Immature natural killer cell (primary cell): Measurements from ENCODE around the gene PCDHA5. TPM values are rescaled to one million over a fixed set of nuclear protein-coding genes. Genes with fewer than 3 reads are reported as not detected.
"Not testable (repeated sequence)": the region's sequence is repeated elsewhere in the genome, so short reads cannot be mapped to it uniquely, and the experiment has no call there.

ENCODE experiments used
- DNase-seq, 3 donors: peaks; one replicate each; pipeline ENCODE4 v3.0.0; 2022; ENCODE audit warnings: mixed read lengths in 1 of 3
- H3K27ac Mint-ChIP-seq, 6 donors: one replicate each; pipeline ENCODE4 v1.8.0; 2020; ENCODE audit warnings: mixed read lengths in 6 of 6, mild to moderate bottlenecking in 5 of 6, inconsistent platforms in 4 of 6, moderate library complexity in 3 of 6
- H3K27me3 Mint-ChIP-seq, 3 donors: one replicate each; pipeline ENCODE4 v1.8.0; 2020 to 2021; ENCODE audit warnings: low read depth in 3 of 3, mild to moderate bottlenecking in 3 of 3, mixed read lengths in 3 of 3, moderate library complexity in 3 of 3, inconsistent platforms in 1 of 3
- H3K36me3 Mint-ChIP-seq, 3 donors: one replicate each; pipeline ENCODE4 v1.8.0; 2020; ENCODE audit warnings: mixed read lengths in 3 of 3, inconsistent platforms in 2 of 3, mild to moderate bottlenecking in 2 of 3
- H3K4me1 Mint-ChIP-seq, 2 donors: one replicate each; pipeline ENCODE4 v1.8.0; 2020; ENCODE audit warnings: inconsistent platforms in 2 of 2, mild to moderate bottlenecking in 2 of 2, mixed read lengths in 2 of 2, moderate library complexity in 1 of 2
- H3K4me3 Mint-ChIP-seq, 5 donors: one replicate each; pipeline ENCODE4 v1.8.0; 2020; ENCODE audit warnings: mild to moderate bottlenecking in 5 of 5, mixed read lengths in 5 of 5, inconsistent platforms in 3 of 5, moderate library complexity in 3 of 5
- H3K9me3 Mint-ChIP-seq, 6 donors: one replicate each; pipeline ENCODE4 v1.8.0; 2020; ENCODE audit warnings: mild to moderate bottlenecking in 6 of 6, mixed read lengths in 6 of 6, inconsistent platforms in 4 of 6, moderate library complexity in 3 of 6
- polyA plus RNA-seq, 3 donors: library from polyadenylated mRNA; unstranded; fragments of 300-500 nt; fragmentation: Illumina TruSeq; gene quantifications; one replicate each; pipeline ENCODE4 v1.2.3, GENCODE V29; 2021

PCDHA5 gene
- polyA plus RNA-seq, 3 donors from 2014 or later = not detected

- peaks cover 9 to 50% (median 30%) of the 10 kb centered on the region in 6 donors for H3K9me3 Mint-ChIP-seq
Measured at GRCh38 chr5:140802381-140802780, 19.0 kb upstream of the PCDHA5 start.

GRCh38 chr5:140802781-140803271 lies 18.6 kb upstream of the PCDHA5 start:
- H3K36me3 Mint-ChIP-seq = peaks cover 4 to 5% (median 5%) of the 10 kb centered on the region in 3 donors
- H3K27ac Mint-ChIP-seq = no peak overlapping the region
- no peak for DNase-seq
- peaks cover 6 to 31% (median 20%) of the 10 kb centered on the region in 3 donors for H3K27me3 Mint-ChIP-seq
- H3K4me3 Mint-ChIP-seq = no peak overlapping the region
- peaks cover 10 to 52% (median 32%) of the 10 kb centered on the region in 6 donors for H3K9me3 Mint-ChIP-seq
- no peaks in the 10 kb centered on the region for H3K4me1 Mint-ChIP-seq

More at GRCh38 chr5:140802381-140802780, 19.0 kb upstream of the PCDHA5 start:
- not testable (repeated sequence) for H3K36me3 Mint-ChIP-seq, H3K4me3 Mint-ChIP-seq, H3K4me1 Mint-ChIP-seq, DNase-seq, H3K27ac Mint-ChIP-seq
- H3K27me3 Mint-ChIP-seq = peaks cover 6 to 31% (median 20%) of the 10 kb centered on the region in 3 donors

GRCh38 chr5:140806834-140807775 lies 14.3 kb upstream of the PCDHA5 start, which contains the start of gene PCDHA4:
Gene PCDHA4 (plus strand): TSS chr5:140807068.
- Mint-ChIP-seq H3K27ac (no peak within 1 kb of the TSS), H3K4me3 (peak within 1 kb of the TSS in 1 of 5 donors; percentile 27), H3K36me3 (peaks cover 4 to 5% (median 5%) of the 10 kb centered on the region in 3 donors), H3K4me1 (no peaks in the 10 kb centered on the region), H3K27me3 (peaks cover 6 to 18% (median 18%) of the 10 kb centered on the region in 3 donors), H3K9me3 (peaks cover 12 to 40% (median 24%) of the 10 kb centered on the region in 6 donors)
- DNase-seq = no peak

GRCh38 chr5:140808241-140808888 lies 13.0 kb upstream of the PCDHA5 start:
- not testable (repeated sequence) for H3K36me3 Mint-ChIP-seq, H3K27ac Mint-ChIP-seq, H3K4me3 Mint-ChIP-seq, H3K4me1 Mint-ChIP-seq, DNase-seq
- H3K9me3 Mint-ChIP-seq = peaks cover 16 to 49% (median 25%) of the 10 kb centered on the region in 6 donors
- H3K27me3 Mint-ChIP-seq = peaks cover 4 to 20% (median 18%) of the 10 kb centered on the region in 3 donors

- no peak for DNase-seq
- Mint-ChIP-seq H3K27me3 (peaks cover 2 to 21% (median 13%) of the 10 kb centered on the region in 3 donors), H3K4me1 (no peaks in the 10 kb centered on the region), H3K36me3 (peaks cover 0 to 5% (median 4%) of the 10 kb centered on the region in 3 donors), H3K27ac (no peak overlapping the region), H3K9me3 (peaks cover 12 to 45% (median 21%) of the 10 kb centered on the region in 6 donors), H3K4me3 (no peak overlapping the region)
Measured at GRCh38 chr5:140808889-140809291, 12.5 kb upstream of the PCDHA5 start.

- Mint-ChIP-seq H3K9me3 (peaks cover 4 to 32% (median 12%) of the 10 kb centered on the region in 6 donors), H3K36me3 (no peaks in the 10 kb centered on the region), H3K4me3 (no peak overlapping the region), H3K27ac (no peak overlapping the region), H3K4me1 (no peaks in the 10 kb centered on the region), H3K27me3 (peaks cover 2 to 13% (median 13%) of the 10 kb centered on the region in 3 donors)
- no peak for DNase-seq
Measured at GRCh38 chr5:140822281-140822629, 842 bp downstream of the PCDHA5 start.

- not testable (repeated sequence) for H3K4me3 Mint-ChIP-seq, H3K36me3 Mint-ChIP-seq, H3K27ac Mint-ChIP-seq, H3K4me1 Mint-ChIP-seq, DNase-seq
- Mint-ChIP-seq H3K27me3 (peaks cover 7 to 15% (median 14%) of the 10 kb centered on the region in 3 donors), H3K9me3 (peaks cover 3 to 39% (median 18%) of the 10 kb centered on the region in 6 donors)
Measured at GRCh38 chr5:140822969-140823368, 1.6 kb downstream of the PCDHA5 start.

- Mint-ChIP-seq H3K9me3 (peaks cover 2 to 44% (median 20%) of the 10 kb centered on the region in 6 donors), H3K27me3 (peaks cover 9 to 14% (median 13%) of the 10 kb centered on the region in 3 donors), H3K27ac (no peak overlapping the region), H3K4me1 (no peaks in the 10 kb centered on the region), H3K36me3 (peaks cover 0 to 6% (median 0%) of the 10 kb centered on the region in 3 donors), H3K4me3 (no peak overlapping the region)
- no peak for DNase-seq
Measured at GRCh38 chr5:140823475-140823874, 2.1 kb downstream of the PCDHA5 start.

GRCh38 chr5:140827704-140828361 lies 6.4 kb downstream of the PCDHA5 start, which contains the start of gene PCDHA6:
Gene PCDHA6 (plus strand): TSS chr5:140827960. CDS start chr5:140828092, 132 bp downstream.
- no peak within 1 kb of the TSS for H3K27ac Mint-ChIP-seq
- H3K4me1 Mint-ChIP-seq = no peaks in the 10 kb centered on the region
- no peak for DNase-seq
- H3K36me3 Mint-ChIP-seq = peaks cover 0 to 13% (median 0%) of the 10 kb centered on the region in 3 donors
- H3K4me3 Mint-ChIP-seq = no peak within 1 kb of the TSS
- H3K9me3 Mint-ChIP-seq = peaks cover 7 to 60% (median 33%) of the 10 kb centered on the region in 6 donors
- peaks cover 12 to 25% (median 19%) of the 10 kb centered on the region in 3 donors for H3K27me3 Mint-ChIP-seq

GRCh38 chr5:140828362-140828737 lies 6.9 kb downstream of the PCDHA5 start:
- peaks cover 0 to 14% (median 0%) of the 10 kb centered on the region in 3 donors for H3K36me3 Mint-ChIP-seq
- no peak overlapping the region for H3K4me3 Mint-ChIP-seq
- H3K9me3 Mint-ChIP-seq = peaks cover 7 to 64% (median 37%) of the 10 kb centered on the region in 6 donors
- no peak overlapping the region for H3K27ac Mint-ChIP-seq
- peaks cover 12 to 25% (median 21%) of the 10 kb centered on the region in 3 donors for H3K27me3 Mint-ChIP-seq
- no peak for DNase-seq
- H3K4me1 Mint-ChIP-seq = no peaks in the 10 kb centered on the region

GRCh38 chr5:140829511-140830501 lies 8.4 kb downstream of the PCDHA5 start:
- not testable (repeated sequence) for H3K4me3 Mint-ChIP-seq, H3K4me1 Mint-ChIP-seq, H3K27ac Mint-ChIP-seq, DNase-seq
- peaks cover 0 to 14% (median 0%) of the 10 kb centered on the region in 3 donors for H3K36me3 Mint-ChIP-seq
- H3K9me3 Mint-ChIP-seq = peaks cover 7 to 66% (median 38%) of the 10 kb centered on the region in 6 donors
- H3K27me3 Mint-ChIP-seq = peaks cover 15 to 29% (median 25%) of the 10 kb centered on the region in 3 donors

GRCh38 chr5:140833993-140834392 lies 12.6 kb downstream of the PCDHA5 start, which contains the start of gene PCDHA7:
Gene PCDHA7 (plus strand): TSS chr5:140834269. CDS start chr5:140834384, 115 bp downstream.
- Mint-ChIP-seq H3K27ac (no peak within 1 kb of the TSS), H3K4me3 (peak within 1 kb of the TSS in 1 of 5 donors; percentile 15), H3K27me3 (peaks cover 2 to 20% (median 15%) of the 10 kb centered on the region in 3 donors), H3K36me3 (peaks cover 0 to 5% (median 0%) of the 10 kb centered on the region in 3 donors), H3K4me1 (no peaks in the 10 kb centered on the region), H3K9me3 (peaks cover 6 to 41% (median 23%) of the 10 kb centered on the region in 6 donors)
- DNase-seq = no peak
